PC-3 (cell line): ENCODE measurements around the gene FRMD4B. TPM values are rescaled to one million over a fixed set of nuclear protein-coding genes. Genes with fewer than 3 reads are reported as not detected.
A peak's percentile ranks its signal among the peaks of the same experiment; 100 is the strongest.

ENCODE experiments used
- ATAC-seq: fragments of 200-7000 bp; cut with Tn5 transposase; 2 replicates; pipeline ENCODE4 v1.9.1; 2020; ENCODE audit warnings: mild to moderate bottlenecking, moderate library complexity
- BruUV-seq: library from RNA; stranded (reverse); fragments of 400-500 nt; replicated peaks from 2 replicates; lab custom pipeline; 2021; lab: Mats Ljungman, UMichigan
- CTCF ChIA-PET: fragments of 300-600 bp; sonication (Branson Sonifier 250); formaldehyde crosslinking; loops from one replicate; lab custom pipeline; 2022; ENCODE audit warnings: antibody characterized with exemption; lab: Charles Lee
- POLR2A ChIA-PET: fragments of 300-600 bp; sonication (Branson Sonifier 250); formaldehyde crosslinking; loops from one replicate; lab custom pipeline; 2022; ENCODE audit warnings: antibody characterized with exemption; ENCODE audit not compliant: unreplicated experiment; lab: Charles Lee
- DNase-seq: peaks from one replicate; pipeline ENCODE4 v3.0.0-alpha.2; 2015
- H2AFZ ChIP-seq: fragments of 300-600 bp; sonication (generic); 2 replicates; pipeline ENCODE4 v1.6.0; 2016; ENCODE audit warnings: antibody characterized with exemption, low read length
- H3F3A ChIP-seq: fragments of 300-600 bp; sonication (generic); one replicate; pipeline ENCODE4 v1.6.0; 2017; ENCODE audit warnings: antibody characterized with exemption, low read length, control low read depth, mild to moderate bottlenecking; ENCODE audit not compliant: unreplicated experiment
- H3K27ac ChIP-seq: fragments of 300-600 bp; sonication (generic); 2 replicates; pipeline ENCODE4 v1.5.1; 2016; ENCODE audit warnings: mild to moderate bottlenecking, low read length
- H3K27me3 ChIP-seq: fragments of 300-600 bp; sonication (generic); 2 replicates; pipeline ENCODE4 v1.6.1; 2016; ENCODE audit warnings: low read length, mixed read lengths
- H3K36me3 ChIP-seq: fragments of 300-600 bp; sonication (generic); 2 replicates; pipeline ENCODE4 v1.6.1; 2016; ENCODE audit warnings: low read depth, mixed run types, low read length, mixed read lengths
- H3K4me1 ChIP-seq: fragments of 300-600 bp; sonication (generic); 2 replicates; pipeline ENCODE4 v1.5.1; 2016; ENCODE audit warnings: low read length; ENCODE audit not compliant: insufficient read depth
- H3K4me2 ChIP-seq: fragments of 300-600 bp; sonication (generic); 2 replicates; pipeline ENCODE4 v1.6.0; 2016; ENCODE audit warnings: low read length
- H3K4me3 ChIP-seq: fragments of 300-600 bp; sonication (generic); 2 replicates; pipeline ENCODE4 v1.5.1; 2016; ENCODE audit warnings: mild to moderate bottlenecking, low read length, mixed read lengths
- H3K79me2 ChIP-seq: fragments of 300-600 bp; sonication (generic); 2 replicates; pipeline ENCODE4 v1.6.1; 2017; ENCODE audit warnings: low read length, mixed read lengths
- H3K9ac ChIP-seq: fragments of 300-600 bp; sonication (generic); 2 replicates; pipeline ENCODE4 v1.6.0; 2016; ENCODE audit warnings: mild to moderate bottlenecking, low read length
- H3K9me2 ChIP-seq: fragments of 300-600 bp; sonication (generic); replicated peaks from 2 replicates; pipeline ENCODE4 v1.6.1; 2016; ENCODE audit warnings: mixed run types, low read length, mixed read lengths
- H3K9me3 ChIP-seq: fragments of 300-600 bp; sonication (generic); 2 replicates; pipeline ENCODE4 v1.6.1; 2016; ENCODE audit warnings: low read length, mixed read lengths
- H4K20me1 ChIP-seq: fragments of 300-600 bp; sonication (generic); 2 replicates; pipeline ENCODE4 v1.6.1; 2016; ENCODE audit warnings: low read length, mixed read lengths
- EZH2 ChIP-seq: fragments of 300-600 bp; sonication (generic); IDR thresholded peaks from one replicate; pipeline ENCODE4 v1.6.1; 2017; ENCODE audit warnings: antibody characterized with exemption, mild to moderate bottlenecking, low read length; ENCODE audit not compliant: unreplicated experiment
- EZH2phosphoT487 ChIP-seq: fragments of 300-600 bp; sonication (generic); IDR thresholded peaks from 2 replicates; pipeline ENCODE4 v1.6.1; 2018; ENCODE audit warnings: mild to moderate bottlenecking, antibody characterized with exemption, low read length, borderline replicate concordance
- intact Hi-C: fragments of 100-400 bp; cut with micrococcal nuclease; formaldehyde crosslinking; loops from 2 replicates; pipeline ENCODE4 v1.9.0; 2023
- total RNA-seq: library from RNA; depleted of rRNA; stranded (reverse); fragments of >200 nt; gene quantifications from 2 replicates; pipeline ENCODE4 v1.2.3, GENCODE V29; 2014
- TF ChIP-seq, protein P1 (sequence below): fragments of 300-600 bp; sonication (generic); conservative IDR thresholded peaks from 2 replicates; pipeline ENCODE4 v1.5.1; 2017; ENCODE audit warnings: antibody characterized with exemption, low read depth, mild to moderate bottlenecking, low read length

FRMD4B gene
- total RNA-seq, 1 experiment from 2014 or later, result 5.7 TPM

- Histone ChIP-seq H3F3A (no peaks in the 10 kb centered on the region), H3K9me2 (no peaks in the 10 kb centered on the region), H3K4me3 (no peak overlapping the region), H3K79me2 (no peaks in the 10 kb centered on the region), H4K20me1 (no peaks in the 10 kb centered on the region), H3K36me3 (no peaks in the 10 kb centered on the region), H3K4me1 (no peaks in the 10 kb centered on the region), H3K9ac (no peak overlapping the region), H2AFZ (no peak overlapping the region), H3K9me3 (no peaks in the 10 kb centered on the region), H3K4me2 (no peak overlapping the region; the same call in 1 of the 2 replicates), H3K27me3 (no peaks in the 10 kb centered on the region), H3K27ac (no peak overlapping the region)
- POLR2A ChIA-PET, result interaction anchor here (0.6 kb wide), 1 partner anchor 148 kb away, joined by 3 read pairs; no protein-coding TSS in a partner anchor
- intact Hi-C loops, result loop anchor here (1.0 to 2.0 kb wide), 3 partner anchors 145 to 509 kb away; no protein-coding TSS in a partner anchor
- DNase-seq (peak; percentile 52), ATAC-seq (peak; percentile 20; the same call in 1 of the 2 replicates)
- CTCF ChIA-PET, result interaction anchor here (0.7 to 2.5 kb wide), 3 partner anchors 41 to 328 kb away, joined by 3 to 11 read pairs (median 4); no protein-coding TSS in a partner anchor
- no TSS peak for BruUV-seq
- TF ChIP-seq EZH2phosphoT487, result no peak
- TF ChIP-seq, protein P1, sequence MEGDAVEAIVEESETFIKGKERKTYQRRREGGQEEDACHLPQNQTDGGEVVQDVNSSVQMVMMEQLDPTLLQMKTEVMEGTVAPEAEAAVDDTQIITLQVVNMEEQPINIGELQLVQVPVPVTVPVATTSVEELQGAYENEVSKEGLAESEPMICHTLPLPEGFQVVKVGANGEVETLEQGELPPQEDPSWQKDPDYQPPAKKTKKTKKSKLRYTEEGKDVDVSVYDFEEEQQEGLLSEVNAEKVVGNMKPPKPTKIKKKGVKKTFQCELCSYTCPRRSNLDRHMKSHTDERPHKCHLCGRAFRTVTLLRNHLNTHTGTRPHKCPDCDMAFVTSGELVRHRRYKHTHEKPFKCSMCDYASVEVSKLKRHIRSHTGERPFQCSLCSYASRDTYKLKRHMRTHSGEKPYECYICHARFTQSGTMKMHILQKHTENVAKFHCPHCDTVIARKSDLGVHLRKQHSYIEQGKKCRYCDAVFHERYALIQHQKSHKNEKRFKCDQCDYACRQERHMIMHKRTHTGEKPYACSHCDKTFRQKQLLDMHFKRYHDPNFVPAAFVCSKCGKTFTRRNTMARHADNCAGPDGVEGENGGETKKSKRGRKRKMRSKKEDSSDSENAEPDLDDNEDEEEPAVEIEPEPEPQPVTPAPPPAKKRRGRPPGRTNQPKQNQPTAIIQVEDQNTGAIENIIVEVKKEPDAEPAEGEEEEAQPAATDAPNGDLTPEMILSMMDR, result peak; percentile 80
Observed at GRCh38 chr3:69161587-69162307, 224.1 kb downstream of the FRMD4B start.

DNA sequence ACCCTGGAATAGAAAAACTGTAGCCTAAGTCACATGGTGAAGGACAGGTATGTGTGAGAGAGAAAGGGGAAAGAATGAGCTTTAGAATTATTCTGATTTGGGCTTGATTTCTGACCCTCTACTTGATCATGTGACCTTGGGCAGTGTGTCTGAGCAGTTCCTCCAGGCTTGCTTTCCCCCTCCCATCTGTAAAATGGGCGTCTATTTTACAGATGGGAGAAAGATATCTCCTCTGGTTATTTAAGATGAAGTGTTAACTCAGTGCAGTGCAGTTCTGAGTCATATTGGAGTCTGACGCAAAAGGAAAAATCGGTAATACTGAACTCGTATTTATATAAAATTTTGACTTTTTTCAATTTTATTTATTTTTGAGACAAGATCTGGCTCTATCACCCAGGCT lies 225.4 kb downstream of the FRMD4B start:
- ATAC-seq, result no peak
- Histone ChIP-seq H3K4me3 (no peak overlapping the region), H3K9me3 (no peaks in the 10 kb centered on the region), H3K9me2 (no peaks in the 10 kb centered on the region), H3K4me2 (no peak overlapping the region), H3K79me2 (no peaks in the 10 kb centered on the region), H3K4me1 (no peaks in the 10 kb centered on the region), H2AFZ (no peak overlapping the region), H3K27me3 (no peaks in the 10 kb centered on the region), H3K36me3 (no peaks in the 10 kb centered on the region), H3K9ac (no peak overlapping the region), H4K20me1 (no peaks in the 10 kb centered on the region), H3F3A (no peaks in the 10 kb centered on the region), H3K27ac (no peak overlapping the region)
- ChIA-PET CTCF (interaction anchor here (0.6 kb wide), 1 partner anchor 157 kb away, joined by 7 read pairs; no protein-coding TSS in a partner anchor), POLR2A (interaction anchor here (0.6 kb wide), 1 partner anchor 18 kb away, joined by 8 read pairs; no protein-coding TSS in a partner anchor)
- no peak for DNase-seq
- no TSS peak for BruUV-seq
- TF ChIP-seq, protein P1, result no peak
- TF ChIP-seq EZH2 (no peak), EZH2phosphoT487 (no peak)
- intact Hi-C loops, result loop anchor here (2.0 kb wide), 2 partner anchors 264 to 510 kb away; no protein-coding TSS in a partner anchor

DNA sequence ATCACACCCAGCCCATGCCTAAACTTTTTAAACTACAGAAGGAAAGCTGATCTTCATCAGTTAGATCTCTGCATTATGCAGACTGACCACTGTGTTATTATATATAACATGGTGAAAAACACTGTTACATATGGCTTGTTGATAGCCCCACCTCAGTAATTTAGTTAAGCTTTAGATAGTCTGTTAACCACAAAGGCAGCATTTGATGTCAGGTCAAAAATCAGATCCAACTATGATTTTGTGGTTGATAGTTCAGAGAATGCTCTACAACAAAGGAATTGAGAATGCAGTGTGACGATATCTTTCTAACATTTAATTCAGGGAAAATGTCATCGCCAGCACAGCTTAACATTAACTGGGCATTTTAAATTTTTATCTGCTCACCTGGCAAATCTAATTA lies 225.8 kb downstream of the FRMD4B start:
- Histone ChIP-seq H3K79me2 (no peaks in the 10 kb centered on the region), H3K9me2 (no peaks in the 10 kb centered on the region), H3K9ac (no peak overlapping the region), H2AFZ (no peak overlapping the region), H3F3A (no peaks in the 10 kb centered on the region), H3K9me3 (no peaks in the 10 kb centered on the region), H4K20me1 (no peaks in the 10 kb centered on the region), H3K4me3 (no peak overlapping the region), H3K27ac (no peak overlapping the region), H3K4me2 (no peak overlapping the region), H3K4me1 (no peaks in the 10 kb centered on the region), H3K36me3 (no peaks in the 10 kb centered on the region), H3K27me3 (no peaks in the 10 kb centered on the region)
- ChIA-PET POLR2A (interaction anchor here (0.6 kb wide), 1 partner anchor 19 kb away, joined by 8 read pairs; no protein-coding TSS in a partner anchor), CTCF (no interaction called here)
- no peak for DNase-seq
- ATAC-seq, result no peak
- BruUV-seq, result no TSS peak
- intact Hi-C loops, result loop anchor here (2.0 kb wide), 2 partner anchors 265 to 511 kb away; no protein-coding TSS in a partner anchor
- TF ChIP-seq EZH2 (no peak), EZH2phosphoT487 (no peak)
- TF ChIP-seq, protein P1, result no peak
